ENCODE measurements around the gene MYOZ3. TPM values are rescaled to one million over a fixed set of nuclear protein-coding genes. Genes with fewer than 3 reads are reported as not detected.

The MYOZ3 gene
- total RNA-seq, 1 experiment from 2014 or later = 0.10 TPM

DNA sequence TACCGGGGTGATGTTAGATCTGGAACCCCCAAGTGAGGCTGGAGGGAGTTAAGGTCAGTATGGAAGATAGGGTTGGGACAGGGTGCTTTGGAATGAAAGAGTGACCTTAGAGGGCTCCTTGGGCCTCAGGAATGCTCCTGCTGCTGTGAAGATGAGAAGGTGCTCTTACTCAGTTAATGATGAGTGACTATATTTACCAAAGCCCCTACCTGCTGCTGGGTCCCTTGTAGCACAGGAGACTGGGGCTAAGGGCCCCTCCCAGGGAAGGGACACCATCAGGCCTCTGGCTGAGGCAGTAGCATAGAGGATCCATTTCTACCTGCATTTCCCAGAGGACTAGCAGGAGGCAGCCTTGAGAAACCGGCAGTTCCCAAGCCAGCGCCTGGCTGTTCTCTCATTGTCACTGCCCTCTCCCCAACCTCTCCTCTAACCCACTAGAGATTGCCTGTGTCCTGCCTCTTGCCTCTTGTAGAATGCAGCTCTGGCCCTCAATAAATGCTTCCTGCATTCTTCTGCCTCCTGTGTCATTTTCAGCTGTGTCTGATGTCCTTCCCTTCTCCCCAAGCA, 2.3 kb upstream of the MYOZ3 start:
- CTCF ChIA-PET = interaction anchor here (2.0 to 2.2 kb wide), 2 partner anchors 42 to 98 kb away, joined by 8 to 13 read pairs; partner anchors contain the start of gene RBM22
- intact Hi-C loops (cut with micrococcal nuclease) = loop anchor here (5.0 kb wide), 1 partner anchor 189 kb away; the partner anchor contains the start of gene IRGM
- ATAC-seq = no peak

GRCh38 chr5:150659360-150660107, 1.5 kb upstream of the MYOZ3 start:
- TF ChIP-seq SP1 (IDR thresholded peaks at IDR 0.05; ENCODE audit: low read depth) (no peak), POLR2A (IDR thresholded peaks at IDR 0.05; ENCODE audit: borderline replicate concordance, extremely low read depth, insufficient read depth, insufficient read length) (no peak), JUND (IDR thresholded peaks at IDR 0.05) (no peak), ELF1 (IDR thresholded peaks at IDR 0.05; ENCODE audit: borderline replicate concordance, low read depth) (no peak), CBX3 (IDR thresholded peaks at IDR 0.05; ENCODE audit: low read depth) (no peak), RAD21 (IDR thresholded peaks at IDR 0.05; ENCODE audit: low read depth) (no peak), YY1 (IDR thresholded peaks at IDR 0.05; ENCODE audit: extremely low read depth, insufficient replicate concordance, low read depth, low read length) (no peak), CTCF (IDR thresholded peaks at IDR 0.05 in 2 of 3, conservative IDR thresholded peaks at IDR 0.05 in 1 of 3; ENCODE audit: borderline replicate concordance in 1 of 3, insufficient read depth in 1 of 3, low read depth in 2 of 3, low read length in 2 of 3) (no peak), MAX (IDR thresholded peaks at IDR 0.05) (no peak), POLR2AphosphoS5 (IDR thresholded peaks at IDR 0.05; ENCODE audit: low read depth, low read length) (no peak), EZH2phosphoT487 (IDR thresholded peaks at IDR 0.05; ENCODE audit: borderline replicate concordance) (no peak), EZH2 (IDR thresholded peaks at IDR 0.05) (no peak), EGR1 (IDR thresholded peaks at IDR 0.05; ENCODE audit: low read depth) (no peak), TCF7L2 (IDR thresholded peaks at IDR 0.05; ENCODE audit: borderline replicate concordance, extremely low read depth, insufficient read depth, insufficient read length) (no peak), CEBPB (IDR thresholded peaks at IDR 0.05; ENCODE audit: low read depth) (no peak), ZFX (IDR thresholded peaks at IDR 0.05) (no peak), SIN3A (IDR thresholded peaks at IDR 0.05; ENCODE audit: low read depth) (no peak)
- Histone ChIP-seq H3K27ac (ENCODE audit: low read depth, low read length) (no peak overlapping the region), H3K79me2 (ENCODE audit: insufficient read depth, low read length) (no peaks in the 10 kb centered on the region), H3K9ac (ENCODE audit: low read length) (no peak overlapping the region), H3K27me3 (ENCODE audit: insufficient read depth, low read length) (no peaks in the 10 kb centered on the region; the same call in 1 of the 2 replicates), H3K9me3 (ENCODE audit: control insufficient read depth in 1 of 2, insufficient read depth in 1 of 2, low read depth in 1 of 2, low read length in 2 of 2) (no peaks in the 10 kb centered on the region), H3K36me3 (ENCODE audit: control insufficient read depth in 1 of 2, insufficient read depth in 2 of 2, low read length in 2 of 2) (no peaks in the 10 kb centered on the region), H2AFZ (ENCODE audit: low read depth, low read length, poor library complexity, severe bottlenecking) (no peak overlapping the region), H3K4me3 (replicated peaks in 1 of 2; ENCODE audit: low read depth in 1 of 2, low read length in 2 of 2) (no peak overlapping the region), H4K20me1 (ENCODE audit: insufficient read depth) (no peaks in the 10 kb centered on the region), H3K9me2 (ENCODE audit: insufficient read depth) (no peaks in the 10 kb centered on the region), H3K4me1 (ENCODE audit: control insufficient read depth in 1 of 2, insufficient read depth in 2 of 2, low read length in 2 of 2) (peaks cover 4 to 15% of the 10 kb centered on the region in 2 experiments; a peak in 3 of 4 replicates), H3K4me2 (ENCODE audit: low read length) (no peak overlapping the region)
- DNase-seq (ENCODE audit: low read depth, low spot score) (no peak), ATAC-seq (no peak)
- POLR2A ChIA-PET = no interaction called here
- no TSS peak for BruUV-seq (replicated peaks)
- RAD21 ChIA-PET (ENCODE audit: low non-redundant PET in 1 of 2, low total read pairs in 2 of 2, uncharacterized antibody in 2 of 2, unreplicated experiment in 2 of 2) = no interaction called here
- CTCF ChIA-PET = interaction anchor here (2.2 kb wide), 1 partner anchor 99 kb away, joined by 13 read pairs; no protein-coding TSS in a partner anchor
- intact Hi-C loops (cut with micrococcal nuclease) = loop anchor here (5.0 kb wide), 1 partner anchor 188 kb away; the partner anchor contains the start of gene IRGM

More for the DNA sequence above, 2.3 kb upstream of the MYOZ3 start:
- Histone ChIP-seq H3K79me2 (ENCODE audit: insufficient read depth, low read length) (no peaks in the 10 kb centered on the region), H3K4me1 (ENCODE audit: control insufficient read depth in 1 of 2, insufficient read depth in 2 of 2, low read length in 2 of 2) (peaks cover 4 to 15% of the 10 kb centered on the region in 2 experiments; a peak in 3 of 4 replicates), H3K4me2 (ENCODE audit: low read length) (no peak overlapping the region), H3K9ac (ENCODE audit: low read length) (no peak overlapping the region), H2AFZ (ENCODE audit: low read depth, low read length, poor library complexity, severe bottlenecking) (no peak overlapping the region), H3K36me3 (ENCODE audit: control insufficient read depth in 1 of 2, insufficient read depth in 2 of 2, low read length in 2 of 2) (no peaks in the 10 kb centered on the region), H3K9me2 (ENCODE audit: insufficient read depth) (no peaks in the 10 kb centered on the region), H3K27me3 (ENCODE audit: insufficient read depth, low read length) (no peaks in the 10 kb centered on the region), H3K9me3 (ENCODE audit: control insufficient read depth in 1 of 2, insufficient read depth in 1 of 2, low read depth in 1 of 2, low read length in 2 of 2) (no peaks in the 10 kb centered on the region), H4K20me1 (ENCODE audit: insufficient read depth) (no peaks in the 10 kb centered on the region), H3K27ac (ENCODE audit: low read depth, low read length) (no peak overlapping the region), H3K4me3 (replicated peaks in 1 of 2; ENCODE audit: low read depth in 1 of 2, low read length in 2 of 2) (no peak overlapping the region)
- no peak for DNase-seq (ENCODE audit: low read depth, low spot score)
- RAD21 ChIA-PET (ENCODE audit: low non-redundant PET in 1 of 2, low total read pairs in 2 of 2, uncharacterized antibody in 2 of 2, unreplicated experiment in 2 of 2) = no interaction called here
- BruUV-seq (replicated peaks) = no TSS peak
- TF ChIP-seq ELF1 (IDR thresholded peaks at IDR 0.05; ENCODE audit: borderline replicate concordance, low read depth) (no peak), RAD21 (IDR thresholded peaks at IDR 0.05; ENCODE audit: low read depth) (no peak), SP1 (IDR thresholded peaks at IDR 0.05; ENCODE audit: low read depth) (no peak), EGR1 (IDR thresholded peaks at IDR 0.05; ENCODE audit: low read depth) (no peak), JUND (IDR thresholded peaks at IDR 0.05) (no peak), ZNF274 (IDR thresholded peaks at IDR 0.05; ENCODE audit: low read depth, low read length) (no peak), EZH2 (IDR thresholded peaks at IDR 0.05) (no peak)
- POLR2A ChIA-PET = interaction anchor here (1.5 kb wide), 1 partner anchor 18 kb away, joined by 5 read pairs; the partner anchor contains the start of gene SYNPO

Measured in HCT116 (cell line).